ENCODE measurements around the gene LPCAT3. TPM values are rescaled to one million over a fixed set of nuclear protein-coding genes. Genes with fewer than 3 reads are reported as not detected.

The LPCAT3 gene
- total RNA-seq, 1 donor from 2014 or later, result 44.6 TPM

GRCh38 chr12:6963016-6963731 lies 55.1 kb downstream of the LPCAT3 start:
- H3K4me1 Mint-ChIP-seq, result peaks cover 36% of the 10 kb centered on the region
- peak overlapping the region; percentile 99 for H3K27ac Mint-ChIP-seq
- no peak for TF ChIP-seq CTCF (IDR thresholded peaks at IDR 0.05; ENCODE audit: unreplicated experiment)
- no peaks in the 10 kb centered on the region for H3K9me3 Mint-ChIP-seq
- H3K36me3 Mint-ChIP-seq, result peaks cover 4% of the 10 kb centered on the region
- peak overlapping the region; percentile 78 for H3K4me3 Mint-ChIP-seq
- H3K27me3 Mint-ChIP-seq (ENCODE audit: low read depth), result no peaks in the 10 kb centered on the region
- peak; percentile 51 to 74 for DNase-seq (ENCODE audit: low spot score in 2 of 2, unreplicated experiment in 2 of 2)

GRCh38 chr12:6962285-6963015 lies 55.8 kb downstream of the LPCAT3 start:
- peaks cover 36% of the 10 kb centered on the region for H3K4me1 Mint-ChIP-seq

GRCh38 chr12:6961695-6962284 lies 56.5 kb downstream of the LPCAT3 start:
- Mint-ChIP-seq H3K27ac (peak overlapping the region; percentile 99), H3K9me3 (no peaks in the 10 kb centered on the region), H3K4me1 (peaks cover 36% of the 10 kb centered on the region), H3K36me3 (peaks cover 4% of the 10 kb centered on the region), H3K27me3 (ENCODE audit: low read depth) (no peaks in the 10 kb centered on the region), H3K4me3 (peak overlapping the region; percentile 78)
- DNase-seq (ENCODE audit: low spot score in 2 of 2, unreplicated experiment in 2 of 2), result peak in 1 of 2 experiments; percentile 62
- TF ChIP-seq CTCF (IDR thresholded peaks at IDR 0.05; ENCODE audit: unreplicated experiment), result peak; percentile 44

More at GRCh38 chr12:6962285-6963015, 55.8 kb downstream of the LPCAT3 start:
- H3K9me3 Mint-ChIP-seq, result no peaks in the 10 kb centered on the region
- no peak for DNase-seq (ENCODE audit: low spot score in 2 of 2, unreplicated experiment in 2 of 2)
- no peak for TF ChIP-seq CTCF (IDR thresholded peaks at IDR 0.05; ENCODE audit: unreplicated experiment)
- peak overlapping the region; percentile 99 for H3K27ac Mint-ChIP-seq
- peaks cover 4% of the 10 kb centered on the region for H3K36me3 Mint-ChIP-seq
- peak overlapping the region; percentile 78 for H3K4me3 Mint-ChIP-seq
- H3K27me3 Mint-ChIP-seq (ENCODE audit: low read depth), result no peaks in the 10 kb centered on the region

- Mint-ChIP-seq H3K36me3 (peaks cover 2% of the 10 kb centered on the region), H3K9me3 (no peaks in the 10 kb centered on the region), H3K4me3 (peak overlapping the region; percentile 78), H3K27ac (peak overlapping the region; percentile 99), H3K27me3 (ENCODE audit: low read depth) (no peaks in the 10 kb centered on the region), H3K4me1 (peaks cover 36% of the 10 kb centered on the region)
- no peak for DNase-seq (ENCODE audit: low spot score in 2 of 2, unreplicated experiment in 2 of 2)
- TF ChIP-seq CTCF (IDR thresholded peaks at IDR 0.05; ENCODE audit: unreplicated experiment), result no peak
These were observed 57.0 kb downstream of the LPCAT3 start for GRCh38 chr12:6961278-6961694.

GRCh38 chr12:6960593-6961277 lies 57.5 kb downstream of the LPCAT3 start:
- H3K9me3 Mint-ChIP-seq, result no peaks in the 10 kb centered on the region
- no peak for TF ChIP-seq CTCF (IDR thresholded peaks at IDR 0.05; ENCODE audit: unreplicated experiment)
- H3K4me1 Mint-ChIP-seq, result peaks cover 34% of the 10 kb centered on the region
- H3K27ac Mint-ChIP-seq, result no peak overlapping the region
- H3K4me3 Mint-ChIP-seq, result no peak overlapping the region
- H3K27me3 Mint-ChIP-seq (ENCODE audit: low read depth), result no peaks in the 10 kb centered on the region
- DNase-seq (ENCODE audit: low spot score in 2 of 2, unreplicated experiment in 2 of 2), result no peak
- no peaks in the 10 kb centered on the region for H3K36me3 Mint-ChIP-seq
